ENCODE results near the gene STMN3.

Gene STMN3

GRCh38 chr20:63653041-63653973 is at the start of gene STMN3:
Gene STMN3 (minus strand): TSS chr20:63653424. CDS start chr20:63653345, 79 bp downstream.
- in situ Hi-C loops (cut with HindIII; ENCODE audit: low sequenced_read_pairs): no loop called here

GRCh38 chr20:63702036-63702665 is 48.9 kb upstream of the STMN3 start:
- in situ Hi-C loops (cut with HindIII; ENCODE audit: low sequenced_read_pairs): no loop called here

GRCh38 chr20:63701329-63702035 is 48.3 kb upstream of the STMN3 start:
- in situ Hi-C loops (cut with HindIII; ENCODE audit: low sequenced_read_pairs): no loop called here

GRCh38 chr20:63701051-63701328 is 47.8 kb upstream of the STMN3 start:
- in situ Hi-C loops (cut with HindIII; ENCODE audit: low sequenced_read_pairs): no loop called here

- in situ Hi-C loops (cut with HindIII; ENCODE audit: low sequenced_read_pairs): no loop called here
These were observed 47.2 kb upstream of the STMN3 start for GRCh38 chr20:63700199-63701050.

GRCh38 chr20:63699466-63700198 is 46.4 kb upstream of the STMN3 start:
- in situ Hi-C loops (cut with HindIII; ENCODE audit: low sequenced_read_pairs): no loop called here

- in situ Hi-C loops (cut with HindIII; ENCODE audit: low sequenced_read_pairs): no loop called here
These were observed 45.7 kb upstream of the STMN3 start for GRCh38 chr20:63698739-63699465.

GRCh38 chr20:63697868-63698545 is 44.8 kb upstream of the STMN3 start:
- in situ Hi-C loops (cut with HindIII; ENCODE audit: low sequenced_read_pairs): no loop called here

GRCh38 chr20:63697357-63697867 is 44.2 kb upstream of the STMN3 start:
- in situ Hi-C loops (cut with HindIII; ENCODE audit: low sequenced_read_pairs): no loop called here

- in situ Hi-C loops (cut with HindIII; ENCODE audit: low sequenced_read_pairs): no loop called here
These were observed 43.6 kb upstream of the STMN3 start, which contains the start of gene TNFRSF6B for GRCh38 chr20:63696628-63697356. Gene TNFRSF6B (plus strand): TSS chr20:63696652. CDS start chr20:63696768, 116 bp downstream.

- in situ Hi-C loops (cut with HindIII; ENCODE audit: low sequenced_read_pairs): no loop called here
These were observed 43.0 kb upstream of the STMN3 start for GRCh38 chr20:63696306-63696627.

- in situ Hi-C loops (cut with HindIII; ENCODE audit: low sequenced_read_pairs): no loop called here
These were observed 42.4 kb upstream of the STMN3 start for GRCh38 chr20:63695424-63696305.

- in situ Hi-C loops (cut with HindIII; ENCODE audit: low sequenced_read_pairs): no loop called here
These were observed 41.6 kb upstream of the STMN3 start for GRCh38 chr20:63694584-63695423.

GRCh38 chr20:63693733-63694583 is 40.7 kb upstream of the STMN3 start:
- in situ Hi-C loops (cut with HindIII; ENCODE audit: low sequenced_read_pairs): no loop called here

- in situ Hi-C loops (cut with HindIII; ENCODE audit: low sequenced_read_pairs): no loop called here
These were observed 40.0 kb upstream of the STMN3 start for GRCh38 chr20:63693083-63693732.

All from endothelial cell of hepatic sinusoid (primary cell).